ENCODE data around the gene SIPA1L2.

The SIPA1L2 gene

GRCh38 chr1:232650418-232650817, 20.5 kb upstream of the SIPA1L2 start:
- no peak for DNase-seq (ENCODE audit: extremely low read depth, low read depth)
- TF ChIP-seq CTCF (IDR thresholded peaks at IDR 0.05; ENCODE audit: low read depth, low read length, missing control alignments): no peak
- no peak overlapping the region for H3K4me3 ChIP-seq (replicated peaks; ENCODE audit: low read depth, low read length)

GRCh38 chr1:232648316-232648715, 18.4 kb upstream of the SIPA1L2 start:
- TF ChIP-seq CTCF (IDR thresholded peaks at IDR 0.05; ENCODE audit: low read depth, low read length, missing control alignments): no peak
- no peak for DNase-seq (ENCODE audit: extremely low read depth, low read depth)
- H3K4me3 ChIP-seq (replicated peaks; ENCODE audit: low read depth, low read length): no peak overlapping the region

- no peak overlapping the region for H3K4me3 ChIP-seq (replicated peaks; ENCODE audit: low read depth, low read length)
- DNase-seq (ENCODE audit: extremely low read depth, low read depth): no peak
- TF ChIP-seq CTCF (IDR thresholded peaks at IDR 0.05; ENCODE audit: low read depth, low read length, missing control alignments): no peak
Measured at GRCh38 chr1:232644209-232644608, 14.3 kb upstream of the SIPA1L2 start.

GRCh38 chr1:232643251-232643650, 13.3 kb upstream of the SIPA1L2 start:
- TF ChIP-seq CTCF (IDR thresholded peaks at IDR 0.05; ENCODE audit: low read depth, low read length, missing control alignments): no peak
- H3K4me3 ChIP-seq (replicated peaks; ENCODE audit: low read depth, low read length): no peak overlapping the region
- DNase-seq (ENCODE audit: extremely low read depth, low read depth): no peak

GRCh38 chr1:232641507-232641906, 11.6 kb upstream of the SIPA1L2 start:
- no peak for DNase-seq (ENCODE audit: extremely low read depth, low read depth)
- TF ChIP-seq CTCF (IDR thresholded peaks at IDR 0.05; ENCODE audit: low read depth, low read length, missing control alignments): no peak
- no peak overlapping the region for H3K4me3 ChIP-seq (replicated peaks; ENCODE audit: low read depth, low read length)

GRCh38 chr1:232636799-232637198, 6.9 kb upstream of the SIPA1L2 start:
- no peak for TF ChIP-seq CTCF (IDR thresholded peaks at IDR 0.05; ENCODE audit: low read depth, low read length, missing control alignments)
- no peak overlapping the region for H3K4me3 ChIP-seq (replicated peaks; ENCODE audit: low read depth, low read length)
- no peak for DNase-seq (ENCODE audit: extremely low read depth, low read depth)

- H3K4me3 ChIP-seq (replicated peaks; ENCODE audit: low read depth, low read length): no peak overlapping the region
- DNase-seq (ENCODE audit: extremely low read depth, low read depth): peak; percentile 22
- TF ChIP-seq CTCF (IDR thresholded peaks at IDR 0.05; ENCODE audit: low read depth, low read length, missing control alignments): peak; percentile 54
Measured at GRCh38 chr1:232635778-232636356, 5.9 kb upstream of the SIPA1L2 start.
